GM19023 (cell line): ENCODE measurements around the gene RMI1.
"Not testable (repeated sequence)": the region's sequence is repeated elsewhere in the genome, so short reads cannot be mapped to it uniquely, and the experiment has no call there.

Source experiments
- ATAC-seq: cut with Tn5 transposase; IDR thresholded peaks from one replicate; pipeline ENCODE4 v1.9.1; 2021; ENCODE audit warnings: mild to moderate bottlenecking, moderate library complexity; ENCODE audit not compliant: unreplicated experiment

RMI1 gene

GRCh38 chr9:84002344-84002743, 21.7 kb downstream of the RMI1 start:
- no peak for ATAC-seq

GRCh38 chr9:84003246-84003645, 22.6 kb downstream of the RMI1 start:
- no peak for ATAC-seq

DNA sequence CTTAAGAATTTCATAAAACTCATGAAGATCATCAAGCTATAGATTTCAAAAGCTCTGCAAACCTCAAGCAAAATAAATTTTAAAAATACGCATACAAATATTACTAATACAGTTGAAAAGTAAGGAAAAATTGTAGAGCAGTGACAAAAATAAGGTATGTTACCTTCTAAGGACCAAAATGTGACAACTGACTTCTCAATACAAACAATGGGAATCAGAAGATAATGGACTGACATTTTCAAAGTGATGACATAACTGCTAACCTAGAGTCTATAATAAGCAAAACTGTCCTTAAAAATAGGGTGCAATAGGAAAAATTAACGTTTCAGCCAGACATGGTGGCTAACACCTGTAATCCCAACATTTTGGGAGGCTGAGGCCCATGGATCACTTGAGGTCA, 27.1 kb downstream of the RMI1 start:
- no peak for ATAC-seq

DNA sequence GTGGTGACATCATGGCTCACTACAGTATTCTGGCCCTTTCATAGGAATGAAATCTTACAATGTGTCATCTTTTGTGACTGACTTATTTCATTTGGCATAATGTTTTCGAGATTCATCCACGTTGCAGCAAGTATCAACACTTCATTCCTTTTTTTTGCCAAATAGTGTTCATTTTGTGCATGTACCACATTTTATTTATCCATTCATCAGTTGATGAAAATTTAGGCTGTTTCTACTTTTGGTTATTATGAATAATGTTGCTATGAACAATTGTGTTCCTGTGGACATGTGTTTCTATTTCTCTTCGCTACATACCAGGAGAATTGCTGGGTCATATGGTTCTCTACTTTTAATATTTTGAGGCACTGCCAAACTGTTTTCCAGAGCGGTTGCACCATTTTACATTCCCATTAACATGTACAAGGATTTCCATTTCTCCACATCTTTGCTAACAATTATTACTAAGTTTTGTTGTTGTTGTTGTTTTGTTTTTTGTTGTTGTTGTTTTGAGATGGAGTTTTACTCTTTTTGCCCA, 43.5 kb downstream of the RMI1 start:
- ATAC-seq, result no peak

DNA sequence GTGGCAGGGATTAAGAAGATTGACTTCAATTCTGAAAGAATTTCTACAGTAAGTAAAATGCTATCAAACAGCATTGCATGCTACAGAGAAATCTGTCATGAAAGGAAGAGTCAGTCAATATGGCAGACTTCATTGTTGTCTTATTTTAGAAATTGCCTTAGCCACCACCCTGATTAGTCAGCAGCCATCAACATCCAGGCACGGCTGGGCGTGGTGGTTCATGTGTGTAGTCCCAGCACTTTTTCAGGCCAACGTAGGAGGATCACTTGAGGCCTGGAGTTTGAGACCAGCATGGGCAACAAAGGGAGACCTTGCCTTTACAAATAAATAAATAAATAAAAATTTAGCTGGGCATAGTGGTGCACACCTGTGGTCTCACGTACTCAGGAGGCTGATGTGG, 46.6 kb downstream of the RMI1 start:
- ATAC-seq, result no peak

DNA sequence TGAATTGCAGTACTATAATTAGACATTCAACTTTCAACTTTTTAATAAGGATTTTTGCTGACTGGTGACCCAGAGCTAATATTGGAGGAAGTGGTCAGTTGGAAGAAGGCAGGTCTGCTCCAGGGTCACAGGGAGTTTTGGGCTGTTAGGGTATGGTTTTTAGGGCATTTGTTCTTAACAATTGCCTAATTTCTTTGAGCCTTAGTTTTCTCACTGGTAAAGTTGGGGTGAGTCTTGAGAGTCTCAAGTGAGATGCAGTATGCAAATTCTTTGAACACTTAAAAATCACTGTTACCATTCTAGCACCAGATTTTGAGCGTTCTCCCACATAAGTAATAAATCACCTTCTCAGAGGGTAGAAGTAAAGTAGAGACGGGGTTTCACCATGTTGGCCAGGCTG, 50.9 kb downstream of the RMI1 start:
- no peak for ATAC-seq

DNA sequence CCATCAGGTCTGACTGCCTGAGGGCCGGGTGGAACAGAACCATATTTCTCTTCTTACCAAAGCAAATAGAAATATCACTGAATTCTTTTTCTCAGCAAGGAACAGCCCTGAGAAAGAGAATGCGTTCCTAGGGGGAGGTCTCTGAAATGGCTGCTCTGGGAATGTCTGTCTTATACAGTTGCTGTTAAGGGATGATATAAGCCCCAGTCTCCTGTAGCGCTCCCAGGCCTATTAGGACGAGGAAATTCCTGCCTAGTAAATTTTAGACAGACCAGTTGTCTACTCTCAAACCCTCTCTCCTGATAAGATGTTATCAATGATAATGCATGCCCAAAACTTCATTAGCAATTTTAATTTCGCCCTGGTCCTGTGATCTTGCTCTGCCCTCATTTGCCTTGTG, 61.3 kb downstream of the RMI1 start:
- not testable (repeated sequence) for ATAC-seq

DNA sequence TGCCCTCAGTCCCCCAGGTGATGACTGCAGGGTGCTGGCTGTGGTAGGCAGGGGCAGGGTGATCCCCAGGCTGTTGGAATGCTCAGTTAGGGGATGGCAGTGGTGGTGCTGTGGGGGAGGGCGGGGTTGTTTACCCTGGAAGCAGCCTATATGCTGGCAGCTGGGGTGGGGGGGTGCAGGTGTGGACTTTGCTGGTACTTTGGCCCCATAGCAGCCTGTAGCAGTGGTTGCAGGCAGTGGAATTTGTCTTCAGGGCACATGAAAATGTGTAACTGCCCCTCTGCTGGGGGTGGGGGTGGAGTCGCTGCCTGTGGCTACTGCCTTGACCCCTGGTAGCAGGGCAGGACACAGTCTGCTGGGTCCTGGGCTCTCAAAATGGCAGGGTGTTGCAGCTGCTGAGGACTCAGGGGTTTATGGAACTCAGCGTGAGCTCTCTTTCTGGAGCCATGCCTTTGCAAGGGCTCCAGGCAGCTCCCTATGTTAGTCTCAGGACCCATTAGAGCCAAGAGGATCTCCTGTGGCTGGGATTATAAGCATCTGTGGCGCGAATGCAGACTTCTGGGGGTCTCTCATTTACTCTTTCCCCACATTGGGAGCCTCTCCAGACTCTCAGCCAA, 65.0 kb downstream of the RMI1 start:
- ATAC-seq, result no peak
